ENCODE results near the gene TMCC1.
"Not testable (repeated sequence)": the region's sequence is repeated elsewhere in the genome, so short reads cannot be mapped to it uniquely, and the experiment has no call there.

Gene TMCC1

GRCh38 chr3:129673897-129674797 is 219.4 kb downstream of the TMCC1 start:
- DNase-seq = no peak

- no peak for DNase-seq
These were observed 220.5 kb downstream of the TMCC1 start for GRCh38 chr3:129673012-129673411.

DNA sequence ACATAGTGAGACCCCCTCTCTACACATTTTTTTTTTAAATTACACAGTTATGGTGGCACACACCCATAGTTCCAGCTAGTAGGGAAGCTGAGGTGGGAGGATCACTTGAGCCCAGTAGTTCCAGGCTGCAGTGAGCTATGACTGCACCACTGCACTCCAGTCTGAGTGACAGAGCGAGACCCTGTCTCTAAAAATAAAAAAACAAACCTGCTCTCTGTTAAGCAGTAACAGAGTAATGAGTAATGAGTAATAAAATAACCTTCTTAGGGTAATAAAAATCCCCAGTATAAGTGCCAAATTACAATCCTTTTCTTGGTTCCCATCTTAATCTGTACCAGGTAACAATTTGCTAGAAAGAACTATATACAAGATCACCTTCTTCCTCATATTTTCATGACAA is 221.1 kb downstream of the TMCC1 start:
- DNase-seq = no peak

- DNase-seq = no peak
These were observed 228.3 kb downstream of the TMCC1 start for GRCh38 chr3:129665024-129665768.

- no peak for DNase-seq
These were observed 229.4 kb downstream of the TMCC1 start for GRCh38 chr3:129663930-129664646.

- no peak for DNase-seq
These were observed 230.5 kb downstream of the TMCC1 start for GRCh38 chr3:129663045-129663446.

DNA sequence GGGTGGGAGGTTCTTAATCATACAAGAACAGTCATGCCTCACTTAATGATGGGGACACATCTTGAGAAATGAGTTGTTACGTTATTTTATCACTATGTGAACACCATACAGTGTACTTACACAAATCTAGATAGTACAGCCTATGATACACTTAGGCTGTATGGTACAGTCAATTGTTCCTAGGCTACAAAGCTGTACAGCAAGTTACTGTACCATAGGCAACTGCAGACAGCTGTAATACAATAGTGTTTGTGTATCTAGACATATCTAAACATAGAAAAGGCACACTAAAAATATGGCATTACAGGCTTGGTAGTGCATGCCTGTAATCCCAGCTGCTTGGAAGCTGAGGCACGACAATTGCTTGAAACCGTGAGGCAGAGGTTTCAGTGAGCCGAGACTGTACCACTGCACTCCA is 231.3 kb downstream of the TMCC1 start:
- DNase-seq = no peak

DNA sequence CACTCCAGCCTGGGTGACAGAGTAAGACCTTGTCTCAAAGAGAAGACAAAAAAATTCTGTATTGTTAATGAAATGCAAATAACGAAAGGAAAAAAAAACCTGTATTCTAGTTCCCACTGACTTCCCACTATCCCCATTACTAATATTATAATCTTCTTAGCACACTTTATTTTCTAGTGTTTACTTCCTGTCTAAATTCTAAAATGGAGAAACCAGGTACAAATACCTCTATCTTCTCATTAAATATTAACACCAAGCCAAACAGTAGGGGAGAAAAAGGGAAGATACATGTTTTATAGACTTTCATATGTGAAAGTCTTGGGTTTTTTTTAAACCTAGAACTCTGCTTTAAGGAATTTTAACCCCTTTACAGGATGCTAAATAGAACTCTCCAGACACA is 231.7 kb downstream of the TMCC1 start:
- DNase-seq = no peak

DNA sequence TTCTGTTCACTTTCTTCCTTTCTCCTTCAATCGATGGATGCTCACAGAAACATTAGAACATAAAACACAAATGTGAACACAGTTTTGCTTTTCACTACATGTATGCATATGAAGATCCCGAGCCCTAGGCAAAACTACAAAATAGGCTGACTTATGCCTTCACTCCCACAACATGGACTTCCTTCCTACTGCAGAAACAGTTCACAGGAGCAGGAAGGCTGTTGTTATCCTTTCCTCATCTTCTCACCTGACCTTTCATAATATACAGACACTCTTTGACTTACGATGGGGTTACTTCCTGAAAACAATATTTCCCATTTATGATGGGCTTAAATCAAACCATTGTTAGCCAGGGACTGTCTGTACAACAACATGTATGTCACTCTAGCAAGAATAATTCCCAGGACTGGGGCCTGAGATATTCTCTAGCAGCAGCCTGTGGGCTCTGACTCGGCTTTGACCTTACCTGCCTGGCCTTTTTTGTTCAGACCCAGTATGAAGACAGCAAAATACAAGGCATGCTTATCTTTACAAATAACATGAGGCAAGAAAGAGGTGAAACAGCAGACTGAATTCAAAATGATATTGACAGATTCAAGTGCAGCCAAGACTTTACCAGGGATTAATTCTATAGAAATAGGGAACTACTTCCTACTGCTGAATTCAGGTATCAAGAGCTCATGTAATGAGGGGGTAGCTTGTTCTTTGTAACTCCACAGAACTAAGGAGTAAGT is 235.2 kb downstream of the TMCC1 start:
- no peak for DNase-seq

DNA sequence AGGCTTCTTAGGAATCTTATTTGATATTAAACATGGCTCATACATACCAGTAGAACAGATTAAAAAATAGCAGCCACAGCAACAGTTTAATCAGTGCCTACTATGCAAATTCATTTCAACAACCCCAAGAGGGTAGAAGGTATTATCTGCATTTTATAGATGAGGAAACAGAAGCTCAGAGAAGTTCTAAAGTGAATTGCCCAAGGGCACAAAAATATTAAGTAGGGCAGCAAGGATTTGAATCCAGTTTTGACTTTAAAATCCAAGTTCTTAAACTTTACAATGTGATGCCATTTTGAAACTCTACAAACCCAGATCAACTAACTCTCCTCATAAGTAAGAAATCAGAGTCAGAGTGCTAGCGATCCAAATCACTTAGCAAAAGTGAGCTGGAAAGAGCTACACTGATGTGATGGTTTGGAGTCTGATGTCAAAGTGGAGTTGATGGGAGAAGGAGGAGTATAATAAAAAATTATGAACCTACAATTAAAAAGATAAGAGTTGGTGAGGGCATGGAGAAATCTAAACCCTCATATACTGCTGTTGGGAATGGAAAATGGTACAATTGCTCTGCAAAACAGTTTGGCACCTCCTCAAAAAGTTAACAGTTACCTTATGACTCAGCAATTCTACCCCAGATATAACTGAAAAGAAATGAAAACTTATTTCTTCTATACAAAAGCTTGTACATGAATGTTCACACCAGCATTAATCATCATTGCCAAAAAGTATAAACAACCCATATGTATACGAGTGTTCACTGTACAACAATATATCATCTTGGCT is 236.1 kb downstream of the TMCC1 start:
- no peak for DNase-seq

DNA sequence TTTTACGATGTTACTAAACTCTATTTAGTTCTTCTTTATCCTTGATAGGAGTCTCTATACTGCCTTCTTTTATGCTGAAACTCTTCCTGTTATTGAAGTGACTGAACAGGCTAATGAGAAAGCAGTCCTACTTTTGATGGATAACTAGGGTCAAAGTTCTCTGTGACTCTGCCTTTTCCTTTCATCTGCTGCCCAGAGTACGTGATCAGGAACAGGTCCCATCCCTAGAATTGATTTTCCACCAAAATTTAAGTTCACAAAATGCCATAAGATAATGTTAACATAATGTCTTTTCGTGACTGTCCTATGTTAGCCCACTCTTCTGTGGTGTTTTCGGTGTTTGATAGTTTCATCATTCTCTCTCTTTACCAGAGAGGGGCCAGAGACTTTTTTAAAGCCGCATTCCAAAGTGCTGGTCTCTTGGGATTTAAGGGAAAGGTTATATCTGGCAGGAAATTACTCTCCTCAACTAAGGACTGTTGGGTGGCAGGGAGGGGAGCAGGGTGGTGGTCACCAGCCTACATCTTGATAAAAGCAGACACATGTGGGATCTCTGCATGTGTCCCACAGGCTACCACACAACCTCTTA is 236.8 kb downstream of the TMCC1 start:
- DNase-seq = no peak

GRCh38 chr3:129655291-129655700 is 238.2 kb downstream of the TMCC1 start:
- no peak for DNase-seq

DNA sequence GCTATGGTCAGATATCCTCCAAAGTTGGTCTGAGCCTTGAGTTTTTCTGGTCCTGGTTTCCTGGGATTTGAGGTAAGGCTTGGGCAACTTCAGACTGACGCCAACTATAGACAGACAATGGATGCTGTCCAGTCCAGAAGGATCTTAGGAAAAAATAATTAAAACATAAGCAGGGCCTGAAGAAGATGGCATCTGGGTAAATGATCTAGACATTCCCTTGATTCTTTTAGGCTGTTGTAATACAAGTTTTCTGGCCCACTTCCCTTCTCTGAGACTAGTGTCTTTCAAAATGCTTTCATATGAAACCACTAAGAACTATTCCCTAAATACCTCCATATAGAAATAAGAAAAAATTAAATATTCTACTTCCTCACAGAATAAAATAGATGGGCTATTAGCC is 239.4 kb downstream of the TMCC1 start:
- no peak for DNase-seq

- DNase-seq = no peak
These were observed 240.5 kb downstream of the TMCC1 start for GRCh38 chr3:129653019-129653418.

GRCh38 chr3:129651435-129652202 is 241.9 kb downstream of the TMCC1 start:
- no peak for DNase-seq

DNA sequence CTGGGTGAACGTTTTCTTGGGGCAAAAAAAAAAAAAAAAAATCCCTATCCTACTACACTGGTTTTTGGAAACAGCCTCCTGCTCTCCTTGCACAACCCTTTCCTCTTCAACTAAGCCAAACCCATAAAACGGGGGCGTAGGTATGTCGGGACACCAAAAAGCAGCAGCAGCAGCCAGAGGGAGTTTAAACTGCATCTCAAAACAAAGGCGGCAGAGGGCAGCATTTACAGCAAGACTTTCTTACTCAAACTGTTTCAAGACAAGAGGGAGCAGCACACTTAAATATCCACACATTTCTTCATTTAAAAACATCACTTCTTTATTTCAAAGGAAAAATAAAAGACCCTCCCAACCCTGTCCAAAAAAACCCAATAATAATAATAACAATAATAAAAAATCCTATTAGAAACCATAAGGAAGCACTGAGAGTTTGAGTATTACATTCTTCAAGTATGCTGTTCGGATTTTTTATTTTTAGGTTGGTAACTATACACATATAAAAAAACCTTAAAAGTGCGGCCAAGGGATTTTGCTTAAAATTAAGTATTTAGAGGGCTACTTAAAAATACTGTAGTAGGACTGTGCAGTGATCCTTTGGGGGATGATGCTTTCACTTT is 243.1 kb downstream of the TMCC1 start:
- DNase-seq = peak; percentile 10 to 17

DNA sequence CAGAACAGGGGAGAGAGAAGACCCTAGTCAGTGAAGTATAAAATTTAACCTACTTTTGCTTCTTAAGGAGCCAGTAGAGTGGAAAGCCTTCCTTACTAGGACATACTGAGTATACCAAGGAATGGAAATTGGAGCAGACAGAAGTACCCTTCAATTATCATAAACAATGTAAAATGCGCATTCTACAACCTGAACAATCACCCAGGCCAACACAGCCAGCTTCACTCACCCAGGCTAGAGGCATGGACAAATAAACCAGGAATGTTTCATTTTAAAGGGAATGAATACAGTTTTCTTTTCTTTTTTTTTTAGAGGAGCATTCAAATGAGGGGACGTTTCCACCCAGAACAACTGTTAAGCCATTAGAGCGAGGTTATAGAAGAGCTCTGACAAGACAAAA is 245.1 kb downstream of the TMCC1 start:
- no peak for DNase-seq

GRCh38 chr3:129645286-129645685 is 248.2 kb downstream of the TMCC1 start:
- no peak for DNase-seq

DNA sequence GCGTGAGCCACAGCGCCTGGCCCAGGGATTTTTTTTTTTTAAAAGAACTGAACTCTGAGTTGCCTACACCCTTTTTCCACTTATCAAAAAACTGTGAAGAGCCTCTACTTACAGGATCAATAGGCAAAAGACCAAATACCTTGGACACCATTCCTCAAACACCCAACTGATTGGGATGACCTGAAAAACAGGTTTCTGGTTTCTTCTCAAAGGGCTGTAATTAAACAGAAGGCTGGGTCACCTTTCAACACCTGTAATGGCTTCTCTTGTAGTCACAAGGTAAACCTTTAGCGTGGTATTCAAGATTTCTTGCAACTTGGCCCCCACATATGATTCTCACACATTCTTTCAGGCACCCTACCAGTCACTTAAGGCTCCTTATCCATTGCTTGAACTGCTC is 248.7 kb downstream of the TMCC1 start:
- DNase-seq = no peak

DNA sequence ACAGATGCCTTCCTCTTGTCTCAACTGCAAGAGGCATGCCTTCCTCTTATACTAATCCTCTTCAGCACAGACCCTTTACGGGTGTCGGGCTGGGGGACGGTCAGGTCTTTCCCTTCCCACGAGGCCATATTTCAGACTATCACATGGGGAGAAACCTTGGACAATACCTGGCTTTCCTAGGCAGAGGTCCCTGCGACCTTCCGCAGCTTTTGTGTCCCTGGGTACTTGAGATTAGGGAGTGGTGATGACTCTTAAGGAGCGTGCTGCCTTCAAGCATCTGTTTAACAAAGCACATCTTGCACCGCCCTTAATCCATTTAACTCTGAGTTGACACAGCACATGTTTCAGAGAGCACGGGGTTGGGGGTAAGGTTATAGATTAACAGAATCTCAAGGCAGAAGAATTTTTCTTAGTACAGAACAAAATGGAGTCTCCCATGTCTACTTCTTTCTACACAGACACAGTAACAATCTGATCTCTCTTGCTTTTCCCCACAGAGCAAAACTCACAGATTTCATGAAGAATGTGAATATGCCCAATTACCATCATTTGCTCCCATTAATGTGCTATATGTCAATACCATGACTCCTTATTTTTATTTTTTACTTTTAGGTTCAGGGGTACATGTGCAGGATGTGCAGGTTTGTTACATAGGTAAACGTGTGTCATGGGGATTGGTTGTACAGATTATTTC is 251.8 kb downstream of the TMCC1 start:
- not testable (repeated sequence) for DNase-seq

All from SHP77 (cell line).